GM19240 (cell line): ENCODE measurements around the gene ENG.
A peak's percentile ranks its signal among the peaks of the same experiment; 100 is the strongest.
"Not testable (repeated sequence)": the region's sequence is repeated elsewhere in the genome, so short reads cannot be mapped to it uniquely, and the experiment has no call there.

Experiments
- DNase-seq: peaks from one replicate; pipeline ENCODE4 v3.0.0; 2011; ENCODE audit warnings: low spot score; ENCODE audit not compliant: insufficient read length

ENG gene

GRCh38 chr9:127793093-127793708 is 61.3 kb downstream of the ENG start:
- DNase-seq = no peak

DNA sequence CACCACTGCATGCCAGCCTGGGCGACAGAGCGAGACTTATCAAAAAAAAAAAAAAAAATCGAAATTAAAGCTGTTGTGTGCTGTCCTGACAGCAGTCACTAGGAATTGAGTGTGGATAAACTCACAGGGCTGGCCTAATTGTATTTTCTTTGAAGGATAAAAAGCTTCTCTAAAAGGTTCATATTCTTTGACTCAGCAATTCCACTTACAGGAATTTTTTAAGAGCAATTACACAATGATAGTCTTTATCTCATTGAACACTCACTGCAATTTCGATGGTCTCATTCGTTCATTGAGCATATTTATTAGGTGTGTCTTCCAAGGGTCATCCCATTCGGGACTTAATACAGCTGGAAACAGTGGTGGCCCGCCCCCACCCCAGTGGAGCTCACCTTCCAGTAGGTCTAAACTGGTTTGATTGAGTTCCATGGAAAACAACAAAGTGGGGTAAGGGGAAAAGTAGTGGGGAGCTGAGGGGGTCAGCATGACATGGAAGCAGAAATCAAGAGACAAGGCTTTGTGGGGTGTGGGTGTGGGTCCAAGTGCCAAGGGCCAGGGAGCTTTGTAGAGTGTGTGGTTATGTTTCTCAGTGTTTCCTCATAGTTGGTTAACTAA is 61.9 kb downstream of the ENG start:
- DNase-seq = no peak

DNA sequence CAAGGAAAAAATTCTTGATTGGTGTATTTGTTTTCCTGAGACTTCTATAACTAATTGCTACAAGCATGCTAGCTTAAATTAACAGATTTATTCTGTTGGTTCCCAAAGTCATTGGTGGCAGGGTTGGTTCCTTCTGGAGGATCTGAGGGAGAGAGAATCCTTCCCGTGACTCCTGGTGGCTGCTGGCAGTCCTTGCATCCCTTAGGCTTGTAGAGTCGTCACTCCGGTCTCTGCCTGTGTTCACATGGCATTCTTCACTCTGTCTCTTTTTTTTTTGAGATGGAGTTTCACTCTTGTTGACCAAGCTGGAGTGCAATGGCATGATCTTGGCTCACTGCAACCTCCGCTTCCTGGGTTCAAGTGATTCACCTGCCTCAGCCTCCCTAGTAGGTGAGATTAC is 63.4 kb downstream of the ENG start:
- no peak for DNase-seq

DNA sequence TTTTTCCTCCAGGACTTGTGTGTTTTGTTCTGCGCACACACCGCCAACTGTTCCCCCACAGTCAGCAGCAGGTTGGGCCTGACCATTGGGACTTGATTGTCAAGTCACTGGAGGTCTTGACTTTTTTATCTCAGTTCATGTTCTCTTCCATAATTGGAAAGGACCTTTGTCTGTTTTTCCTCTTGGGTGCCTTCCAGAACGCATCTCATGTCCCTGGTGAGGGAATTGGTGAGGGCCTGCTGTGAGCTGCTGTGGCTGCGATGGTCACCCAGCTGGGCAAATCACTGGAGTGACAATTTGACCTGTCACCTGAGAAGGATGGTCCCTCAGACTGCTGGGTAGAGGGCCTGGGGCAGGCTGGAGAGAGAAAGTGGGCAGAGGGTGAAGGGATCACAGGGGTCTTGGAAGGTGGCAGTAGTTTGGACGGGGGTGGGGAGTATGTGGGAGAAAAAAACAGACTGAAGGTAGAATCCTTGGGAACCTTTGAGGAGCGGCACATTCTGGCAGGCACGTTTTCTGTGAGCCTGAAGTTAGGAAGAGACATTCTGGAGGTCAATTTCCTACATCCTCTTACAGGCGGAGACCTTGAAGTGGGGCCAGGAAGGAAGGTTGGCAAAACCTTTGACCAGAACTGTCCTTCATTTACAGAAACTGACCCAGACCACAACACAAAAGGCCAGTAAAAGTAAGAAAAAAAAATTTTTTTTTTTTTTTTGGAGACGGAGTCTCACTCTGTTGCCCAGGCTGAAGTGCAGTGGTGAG is 64.2 kb downstream of the ENG start:
- DNase-seq = no peak

- no peak for DNase-seq
Measured at GRCh38 chr9:127789179-127789578, 65.3 kb downstream of the ENG start.

- DNase-seq = no peak
Measured at GRCh38 chr9:127788337-127789011, 66.0 kb downstream of the ENG start.

DNA sequence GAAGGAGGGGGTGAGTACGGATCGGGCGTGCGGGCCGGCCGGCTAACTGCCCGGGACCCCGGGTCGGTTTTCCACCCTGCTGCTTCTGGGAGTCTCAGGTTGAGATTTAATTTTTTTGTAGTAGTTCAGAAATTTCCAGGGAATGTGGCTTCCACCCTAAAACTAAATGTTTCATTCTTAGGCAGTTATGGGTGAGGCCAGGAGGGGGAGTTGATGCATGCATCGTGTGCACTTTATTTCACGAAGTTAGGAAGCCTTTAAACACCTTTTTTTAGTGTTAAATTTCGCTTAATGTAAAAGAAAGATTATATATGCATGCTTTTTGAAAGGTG is 67.7 kb downstream of the ENG start:
- DNase-seq = no peak

DNA sequence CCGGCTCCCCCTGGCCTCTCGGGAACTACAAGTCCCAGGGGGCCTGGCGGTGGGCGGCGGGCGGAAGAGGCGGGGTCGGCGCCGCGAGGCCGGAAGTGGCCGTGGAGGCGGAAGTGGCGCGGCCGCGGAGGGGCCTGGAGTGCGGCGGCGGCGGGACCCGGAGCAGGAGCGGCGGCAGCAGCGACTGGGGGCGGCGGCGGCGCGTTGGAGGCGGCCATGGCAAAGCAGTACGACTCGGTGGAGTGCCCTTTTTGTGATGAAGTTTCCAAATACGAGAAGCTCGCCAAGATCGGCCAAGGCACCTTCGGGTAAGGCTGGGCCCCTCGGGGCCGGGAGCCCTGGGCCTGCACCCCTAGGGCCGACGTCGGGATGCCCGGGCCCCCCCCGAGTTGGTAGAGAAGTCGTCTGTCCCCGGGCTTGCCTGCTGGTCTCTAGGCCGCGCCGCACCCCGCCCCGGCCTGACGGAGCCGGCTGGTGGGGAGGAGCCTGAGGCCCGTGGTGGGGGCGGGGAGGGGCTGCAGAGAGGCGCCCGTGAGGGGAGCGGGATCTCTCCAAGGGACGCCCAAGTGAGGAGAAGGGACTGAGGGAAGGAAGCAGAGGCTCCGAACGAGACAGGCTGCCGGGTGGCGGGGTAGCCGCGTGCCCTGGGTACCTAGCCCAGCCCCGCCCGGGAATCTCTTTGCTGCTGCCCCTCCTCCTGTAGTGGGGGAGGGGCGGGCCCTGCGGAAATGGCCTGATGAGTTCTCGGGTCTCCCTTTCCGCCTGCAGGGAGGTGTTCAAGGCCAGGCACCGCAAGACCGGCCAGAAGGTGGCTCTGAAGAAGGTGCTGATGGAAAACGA is 68.3 kb downstream of the ENG start, which contains the start of gene CDK9:
TSS of gene CDK9 (plus strand) at position 102 of the 840 bp plus-strand sequence. CDS start at position 217, 115 bp downstream.
- DNase-seq = peak; percentile 88

- peak; percentile 70 for DNase-seq
Measured at GRCh38 chr9:127785023-127785932, 69.2 kb downstream of the ENG start.

DNA sequence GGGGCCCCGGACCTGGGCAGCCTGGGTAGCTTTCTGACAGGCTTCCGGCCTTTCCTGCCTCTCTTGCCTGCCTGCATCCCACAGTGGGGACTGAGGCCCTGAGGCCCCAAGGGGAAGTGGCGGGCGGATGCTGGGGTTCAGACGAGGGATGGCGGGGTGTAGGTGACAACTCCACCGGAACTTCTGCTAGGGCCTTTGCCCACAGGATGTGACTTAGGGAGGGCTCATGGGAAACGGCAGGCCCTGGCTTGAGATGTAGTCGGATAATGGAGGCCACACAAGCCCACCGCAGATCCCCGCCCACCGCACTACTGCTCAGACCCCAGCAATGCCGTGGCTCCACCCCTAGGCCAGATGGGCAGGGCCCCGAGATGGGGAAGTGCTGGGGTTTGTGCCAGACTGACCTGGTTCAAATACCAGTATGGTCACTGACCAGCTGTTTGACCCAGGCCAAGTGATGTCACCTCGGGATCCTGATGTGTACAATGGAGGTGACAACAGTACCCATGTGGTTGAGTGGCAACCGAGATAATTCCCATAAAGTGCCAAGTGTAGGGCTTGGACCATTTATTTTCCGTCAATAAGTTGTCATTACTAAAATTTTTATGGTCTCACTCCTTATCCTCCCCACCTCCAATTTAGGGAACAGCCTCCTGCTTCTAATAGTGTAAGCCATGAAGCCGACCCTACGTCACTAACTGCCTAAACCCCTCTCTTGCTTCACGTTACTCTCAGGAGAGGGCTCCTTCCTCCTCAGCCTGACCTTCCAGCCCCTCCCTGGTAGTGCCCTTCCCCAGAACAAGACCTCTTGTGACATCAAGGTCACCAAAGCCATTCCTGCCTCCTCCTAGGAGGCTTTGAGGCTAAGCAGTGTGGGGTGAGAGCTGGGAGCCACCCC is 71.1 kb downstream of the ENG start:
- peak; percentile 47 for DNase-seq

GRCh38 chr9:127781806-127782205 is 72.7 kb downstream of the ENG start:
- DNase-seq = no peak

GRCh38 chr9:127780909-127781308 is 73.5 kb downstream of the ENG start:
- DNase-seq = not testable (repeated sequence)

- no peak for DNase-seq
Measured at GRCh38 chr9:127780126-127780885, 74.2 kb downstream of the ENG start.

- no peak for DNase-seq
Measured at GRCh38 chr9:127779136-127779981, 75.1 kb downstream of the ENG start.

GRCh38 chr9:127778280-127779135 is 76.0 kb downstream of the ENG start, which contains the start of gene SH2D3C:
Gene SH2D3C, minus strand, starts transcription at chr9:127778666. Its CDS starts 39 bp downstream, at chr9:127778627.
- DNase-seq = no peak

- DNase-seq = no peak
Measured at GRCh38 chr9:127777368-127777980, 77.0 kb downstream of the ENG start.
